GM21576 (cell line): ENCODE results near the gene S100A3.

Experiments used
- ATAC-seq: cut with Tn5 transposase; IDR thresholded peaks from one replicate; pipeline ENCODE4 v1.9.1; 2021; ENCODE audit warnings: mild to moderate bottlenecking, moderate library complexity; ENCODE audit not compliant: unreplicated experiment

Gene S100A3

DNA sequence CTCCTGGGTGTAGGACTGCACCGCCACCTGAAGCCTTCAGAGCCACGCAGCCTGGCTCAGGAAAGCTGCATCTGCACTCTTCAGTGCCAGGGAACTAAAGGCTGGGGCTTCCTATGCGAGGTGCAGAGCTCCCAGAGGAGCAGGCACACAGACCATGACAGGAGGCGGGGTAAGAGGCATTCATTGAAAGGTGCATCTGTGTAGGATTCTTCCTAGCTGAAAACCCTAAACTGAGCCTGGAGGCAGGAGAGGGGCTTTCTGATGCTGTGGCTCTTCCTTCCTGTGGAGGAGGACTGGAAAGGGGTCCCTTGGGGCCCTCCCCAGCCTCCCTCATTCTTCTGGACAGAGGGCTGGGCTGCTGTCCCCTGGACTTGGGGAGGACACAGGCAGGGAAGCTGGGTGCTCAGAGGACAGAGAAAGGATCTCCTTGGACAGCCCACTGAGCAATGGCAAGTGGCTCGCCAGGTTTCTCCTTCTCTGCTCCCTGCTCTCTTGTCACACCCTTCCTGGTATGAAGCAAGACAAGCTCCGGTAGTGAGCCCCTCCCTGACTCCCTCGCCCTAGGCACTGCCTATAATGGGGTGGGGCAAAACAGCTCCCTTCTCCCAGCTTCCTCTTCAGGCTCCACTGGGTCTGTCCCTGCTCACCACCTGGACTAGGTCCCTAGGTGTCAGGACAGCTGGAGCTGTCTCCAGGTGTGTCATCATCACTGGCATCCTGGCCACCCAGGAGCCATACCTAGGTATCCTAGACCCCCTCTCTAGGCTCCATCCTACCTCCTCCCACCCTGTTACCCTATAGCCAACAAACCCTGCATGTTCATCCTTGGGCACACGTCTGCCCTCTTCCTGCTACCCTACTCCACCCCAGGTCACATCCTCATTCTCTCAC is 33.3 kb downstream of the S100A3 start:
- no peak for ATAC-seq

DNA sequence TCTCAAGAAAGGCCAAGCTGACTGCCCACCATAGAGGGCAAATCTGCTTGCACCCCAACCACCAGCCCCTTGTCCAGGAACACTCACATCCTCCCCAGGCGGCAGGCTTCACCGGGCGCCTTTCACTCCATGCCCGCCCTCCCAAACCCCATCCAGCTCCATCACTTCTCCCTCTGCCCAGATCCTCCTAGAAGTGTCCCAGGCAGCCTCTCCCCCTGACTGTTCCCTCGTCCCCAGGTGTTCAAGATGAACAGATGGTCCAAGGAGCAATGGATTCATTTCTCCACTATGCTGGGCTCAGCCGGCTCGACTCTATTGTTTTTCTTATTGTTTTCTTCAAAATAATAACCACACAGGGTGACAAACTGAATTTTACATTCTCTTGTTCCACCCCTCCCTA is 35.4 kb downstream of the S100A3 start:
- ATAC-seq: no peak

DNA sequence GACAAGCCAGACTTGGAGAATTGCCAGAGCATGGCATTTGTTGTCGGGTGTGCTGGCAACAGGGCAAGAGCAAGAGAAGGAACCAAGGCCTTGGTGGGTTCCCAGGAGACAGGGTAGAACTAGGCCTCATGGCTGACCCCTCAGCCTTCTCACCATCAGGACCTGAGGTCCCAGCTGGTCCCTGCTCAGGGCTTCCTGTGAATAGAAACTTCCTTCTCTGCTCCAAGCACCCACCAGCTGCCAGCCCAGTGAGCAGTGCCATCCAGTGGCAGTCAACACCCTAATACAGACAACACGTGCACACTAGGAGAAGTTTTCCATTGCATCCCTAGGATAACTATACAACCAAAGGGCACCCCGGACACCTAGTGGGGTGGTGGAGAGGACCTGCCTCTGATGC is 36.0 kb downstream of the S100A3 start:
- no peak for ATAC-seq

DNA sequence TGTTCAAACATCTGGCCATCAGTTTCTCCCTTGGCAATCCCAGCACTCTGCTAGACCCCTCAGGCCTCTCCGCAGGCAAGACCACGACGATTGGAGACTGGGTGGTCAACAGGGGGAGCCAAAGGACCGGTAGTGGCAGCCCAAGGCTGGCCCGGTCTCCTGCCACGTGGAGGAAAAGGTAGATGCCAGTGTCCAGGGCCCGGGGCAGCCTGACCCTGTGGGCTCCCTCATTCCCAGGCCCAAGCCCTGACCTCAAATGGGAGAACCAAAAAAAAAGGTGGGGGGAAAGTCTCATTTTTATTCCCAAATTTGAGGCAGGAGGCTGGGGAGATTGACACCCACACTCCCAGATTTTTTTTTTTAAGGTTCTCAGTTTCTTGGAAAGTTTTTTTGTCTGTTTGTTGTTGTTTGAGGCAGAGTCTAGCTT is 38.1 kb downstream of the S100A3 start:
- ATAC-seq: no peak

DNA sequence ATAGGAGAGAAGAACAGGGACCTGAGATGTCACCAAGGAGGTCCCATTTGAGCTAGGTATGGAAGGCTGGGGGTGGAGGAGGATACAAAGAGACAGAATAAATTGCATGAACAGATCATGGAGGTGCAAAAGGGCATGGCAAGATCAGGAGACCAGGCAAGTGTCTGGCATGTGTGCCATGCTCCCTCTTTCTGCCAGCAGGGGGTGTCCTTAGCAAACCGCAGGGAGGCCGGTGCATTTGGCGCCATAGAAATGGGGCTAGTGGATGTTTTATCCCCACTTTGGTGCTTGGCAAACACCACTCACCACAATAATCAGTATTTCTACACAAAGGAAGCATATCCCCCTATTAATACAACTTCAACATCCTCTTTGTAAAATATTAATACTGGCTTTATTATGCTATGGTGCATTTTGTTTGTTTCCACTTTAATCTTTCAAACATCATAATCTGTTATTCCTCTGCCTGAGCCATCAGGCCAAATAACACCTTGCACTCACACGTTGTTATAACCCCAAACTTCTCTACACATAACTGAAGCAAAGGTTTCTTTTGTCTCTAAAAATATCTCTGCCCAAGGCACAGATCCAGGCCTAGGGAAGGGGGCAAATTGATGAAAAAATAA is 39.2 kb downstream of the S100A3 start:
- no peak for ATAC-seq

DNA sequence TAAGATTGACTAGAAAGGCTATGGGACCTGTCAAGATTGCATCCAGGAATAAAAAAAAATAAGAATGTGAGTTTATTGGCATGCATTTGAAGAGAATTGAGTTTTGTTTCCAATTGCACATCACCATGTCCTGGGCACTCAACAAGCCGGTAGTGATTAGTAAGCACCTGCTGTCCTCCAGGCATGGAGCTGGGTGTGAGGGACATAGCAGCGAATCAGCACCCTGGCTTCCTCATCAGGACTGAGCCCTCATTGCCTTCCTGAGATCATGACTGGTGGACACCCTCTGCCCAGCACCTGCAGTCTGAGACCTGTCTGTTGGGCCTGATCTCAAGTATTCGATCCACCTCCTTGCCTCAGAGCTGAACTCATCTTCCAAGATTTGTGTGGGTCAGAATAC is 40.0 kb downstream of the S100A3 start:
- no peak for ATAC-seq

DNA sequence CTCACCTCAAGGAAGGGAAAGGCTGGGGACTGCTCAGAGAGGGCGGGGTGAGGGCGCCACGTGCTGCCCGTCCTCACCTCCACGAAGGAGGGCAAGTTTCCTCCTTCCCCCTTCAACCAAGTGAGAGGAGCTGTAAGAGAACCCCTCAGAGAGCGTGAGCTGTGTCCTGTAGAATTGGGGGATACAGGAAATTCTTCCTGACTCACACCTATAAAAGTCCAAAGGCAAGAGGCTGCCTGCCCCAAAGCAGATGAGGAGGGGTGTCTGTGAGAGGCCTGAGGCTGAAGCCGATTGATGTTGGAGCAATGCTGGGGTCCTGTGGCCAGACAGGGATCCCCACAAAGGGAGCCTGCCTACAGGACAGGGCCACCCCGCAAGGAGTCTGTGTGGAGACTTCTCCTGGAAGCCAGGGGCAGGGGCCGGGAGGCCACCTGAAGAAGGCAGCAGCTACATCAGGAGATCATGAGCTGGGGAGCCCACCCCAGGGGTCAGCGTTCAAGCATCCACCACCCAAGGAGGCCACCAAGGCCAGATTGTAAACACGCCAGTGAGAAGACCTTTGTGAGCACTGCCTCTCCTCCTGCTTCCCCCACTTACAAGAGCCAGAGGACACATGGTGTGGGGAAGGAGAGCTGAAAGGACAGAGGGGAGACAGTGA is 41.0 kb downstream of the S100A3 start:
- ATAC-seq: no peak

DNA sequence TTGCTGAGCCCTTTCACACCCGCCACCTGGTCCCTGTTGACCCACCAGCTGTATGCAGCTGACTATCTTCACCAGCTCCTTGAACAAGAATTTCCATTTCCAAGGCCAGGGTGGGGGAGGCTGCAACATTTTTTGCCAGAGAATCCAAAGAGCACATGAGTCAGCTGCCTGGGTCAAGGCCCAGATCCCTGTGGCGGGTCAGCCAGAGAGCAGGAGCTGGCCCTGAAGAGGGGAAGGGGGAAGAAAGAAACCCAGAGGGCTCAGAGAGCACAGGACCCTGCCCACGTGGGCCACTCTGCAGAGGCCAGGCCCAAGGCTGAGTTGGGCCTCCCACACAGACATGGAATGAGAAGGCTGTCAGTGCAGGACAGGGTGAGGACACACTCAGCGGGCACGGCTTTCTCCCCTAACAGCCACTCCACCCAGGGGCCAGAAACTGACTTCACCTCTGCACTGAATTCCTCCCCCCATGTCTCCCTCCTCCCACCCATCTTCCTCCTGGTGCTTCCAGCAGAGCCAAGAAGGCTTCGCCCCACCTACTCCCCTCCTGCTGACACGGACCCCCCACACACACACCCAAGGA is 42.1 kb downstream of the S100A3 start:
- ATAC-seq: no peak

DNA sequence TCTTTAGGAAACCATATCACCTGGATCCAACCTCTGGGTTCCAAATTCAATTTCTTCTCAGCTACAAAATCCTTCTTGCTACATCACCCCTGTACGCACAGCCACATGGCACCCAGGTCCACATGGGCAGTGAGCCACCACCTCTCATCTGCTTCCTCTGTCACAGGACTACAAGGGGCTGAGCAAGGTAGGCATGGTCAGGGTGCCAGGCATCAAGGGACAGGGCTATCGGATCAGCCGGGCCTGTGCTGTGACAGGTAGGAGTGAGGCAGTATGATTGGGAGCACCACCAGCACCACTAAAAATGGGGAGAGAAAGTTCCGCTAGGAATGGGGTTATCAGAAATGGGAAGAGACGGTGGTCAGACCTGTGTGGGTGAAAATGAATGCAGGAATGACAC is 42.7 kb downstream of the S100A3 start:
- ATAC-seq: no peak

DNA sequence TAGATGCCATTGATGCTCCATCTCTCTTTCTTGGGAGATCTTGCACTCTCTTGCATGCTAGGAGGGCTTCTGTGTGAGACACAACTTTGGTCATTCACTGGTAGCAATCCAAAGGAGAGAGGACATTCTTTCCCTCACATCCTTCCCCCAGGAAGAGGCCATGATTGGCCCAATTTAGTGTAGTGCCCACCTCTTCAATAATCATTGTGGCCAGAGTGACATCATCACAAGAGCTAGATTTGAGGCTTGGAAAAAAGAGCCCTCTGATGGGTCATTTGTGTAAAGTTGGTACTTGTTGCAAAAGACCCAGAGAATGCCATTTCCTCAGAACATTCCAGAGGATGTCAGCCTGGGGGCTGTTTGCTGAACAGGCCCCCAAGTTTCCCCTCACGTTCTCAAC is 43.5 kb downstream of the S100A3 start:
- no peak for ATAC-seq

DNA sequence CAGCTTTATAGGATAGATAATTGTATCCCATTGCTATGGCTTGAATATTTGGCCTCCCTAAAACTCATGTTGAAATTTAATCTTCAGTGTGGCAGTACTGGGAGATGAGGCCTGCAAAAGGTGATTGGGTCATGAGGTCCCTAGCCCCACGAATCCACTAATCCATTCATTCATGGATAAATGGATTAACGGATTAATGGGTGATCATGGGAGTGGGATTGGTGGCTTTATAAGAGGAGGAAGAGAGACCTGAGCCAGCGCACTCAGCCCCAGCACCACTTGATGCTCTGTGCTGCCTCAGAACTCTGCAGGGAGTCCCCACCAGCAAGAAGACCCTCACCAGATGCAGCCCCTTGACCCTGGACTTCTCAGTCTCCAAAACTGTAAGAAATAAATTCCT is 45.3 kb downstream of the S100A3 start:
- no peak for ATAC-seq

DNA sequence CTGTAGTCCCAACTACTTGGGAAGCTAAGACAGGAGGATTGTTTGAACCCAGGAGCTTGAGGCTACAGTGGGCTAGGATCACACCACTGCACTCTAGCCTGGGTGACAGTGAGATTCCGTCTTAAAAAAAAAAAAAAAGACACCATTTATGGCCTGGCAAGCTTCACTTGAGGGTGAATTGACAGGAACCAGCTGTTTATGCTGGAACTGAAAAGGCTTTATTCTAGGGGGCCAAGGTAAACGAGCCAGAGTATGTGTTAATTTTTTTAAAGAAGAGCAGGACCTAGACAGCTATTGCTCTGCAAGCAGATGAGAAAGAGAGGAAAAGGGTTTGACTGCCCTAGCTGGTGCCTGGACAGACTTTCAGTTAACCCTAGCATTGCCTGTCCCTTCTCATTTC is 50.3 kb downstream of the S100A3 start:
- no peak for ATAC-seq
